Liver (tissue), 9 donors: ENCODE results near the gene ADGRF1. TPM values are rescaled to one million over a fixed set of nuclear protein-coding genes. Genes with fewer than 3 reads are reported as not detected.

Source experiments
- DNase-seq: peaks from one replicate; pipeline ENCODE4 v3.0.0-alpha.2; 2017; ENCODE audit warnings: low spot score
- H3K27ac ChIP-seq, 2 donors: one replicate each; pipeline ENCODE4 v1.7.0; 2013; ENCODE audit warnings: inconsistent platforms in 2 of 2, low read length in 2 of 2, control low read depth in 1 of 2, low read depth in 1 of 2, mild to moderate bottlenecking in 1 of 2
- H3K27me3 ChIP-seq, 4 donors: one replicate each; pipeline versions ENCODE4 v1.6.1 to v1.7.0; 2013; ENCODE audit warnings: low read length in 3 of 4, inconsistent platforms in 1 of 4, mild to moderate bottlenecking in 1 of 4, moderate library complexity in 1 of 4; ENCODE audit not compliant: control insufficient read depth in 4 of 4, insufficient read depth in 4 of 4
- H3K36me3 ChIP-seq, 4 donors: one replicate each; pipeline versions ENCODE4 v1.6.1 to v1.7.0; 2013; ENCODE audit warnings: low read length in 3 of 4, mild to moderate bottlenecking in 3 of 4, low read depth in 1 of 4, moderate library complexity in 1 of 4; ENCODE audit not compliant: control insufficient read depth in 4 of 4, insufficient read depth in 3 of 4
- H3K4me1 ChIP-seq, 4 donors: one replicate each; pipeline versions ENCODE4 v1.6.1 to v1.7.0; 2013; ENCODE audit warnings: low read length in 3 of 4, mild to moderate bottlenecking in 3 of 4, moderate library complexity in 1 of 4; ENCODE audit not compliant: control insufficient read depth in 4 of 4, insufficient read depth in 4 of 4
- H3K4me3 ChIP-seq, 3 donors: one replicate each; pipeline versions ENCODE4 v1.6.1 to v1.7.0; 2013; ENCODE audit warnings: low read length in 3 of 3, control low read depth in 1 of 3, low read depth in 1 of 3, mild to moderate bottlenecking in 1 of 3
- H3K9ac ChIP-seq, 2 donors: one replicate each; pipeline ENCODE4 v1.7.0; 2013; ENCODE audit warnings: low read length in 2 of 2, mild to moderate bottlenecking in 2 of 2, moderate library complexity in 2 of 2, control low read depth in 1 of 2, low read depth in 1 of 2
- H3K9me3 ChIP-seq, 4 donors: one replicate each; pipeline versions ENCODE4 v1.6.1 to v1.7.0; 2013; ENCODE audit warnings: low read length in 3 of 4; ENCODE audit not compliant: control insufficient read depth in 4 of 4
- ATF3 ChIP-seq: IDR thresholded peaks from 2 replicates; pipeline ENCODE4 v1.6.1; 2016; ENCODE audit warnings: antibody characterized with exemption
- CTCF ChIP-seq: fragments of 150-350 bp; IDR thresholded peaks from 2 replicates; pipeline ENCODE4 v1.5.1; 2017; ENCODE audit warnings: improper control_type of control experiment, low read depth, low read length; ENCODE audit not compliant: missing input control
- EGR1 ChIP-seq, 2 donors: IDR thresholded peaks; 2 replicates each; pipeline ENCODE4 v1.6.1; 2016 to 2018; ENCODE audit warnings: antibody characterized with exemption in 2 of 2, low read depth in 2 of 2
- FOXA2 ChIP-seq: IDR thresholded peaks from 2 replicates; pipeline ENCODE4 v1.6.1; 2016; ENCODE audit warnings: antibody characterized with exemption
- GABPA ChIP-seq, 2 donors: IDR thresholded peaks in 1 of 2; conservative IDR thresholded peaks in 1 of 2; 2 replicates each; pipeline ENCODE4 v1.6.1; 2016; ENCODE audit warnings: antibody characterized with exemption in 2 of 2, mild to moderate bottlenecking in 1 of 2, moderate library complexity in 1 of 2
- HNF4G ChIP-seq: IDR thresholded peaks from 2 replicates; pipeline ENCODE4 v1.6.1; 2016; ENCODE audit warnings: antibody characterized with exemption
- JUND ChIP-seq, 2 donors: IDR thresholded peaks; 2 replicates each; pipeline ENCODE4 v1.6.1; 2016; ENCODE audit warnings: antibody characterized with exemption in 2 of 2
- NR2F2 ChIP-seq: IDR thresholded peaks from 2 replicates; pipeline ENCODE4 v1.6.1; 2016; ENCODE audit warnings: antibody characterized with exemption
- RAD21 ChIP-seq, 2 donors: IDR thresholded peaks; 2 replicates each; pipeline ENCODE4 v1.6.1; 2016; ENCODE audit warnings: antibody characterized with exemption in 2 of 2, mild to moderate bottlenecking in 2 of 2
- REST ChIP-seq: IDR thresholded peaks from 2 replicates; pipeline ENCODE4 v1.6.1; 2016; ENCODE audit warnings: antibody characterized with exemption, mild to moderate bottlenecking
- SP1 ChIP-seq: IDR thresholded peaks from 2 replicates; pipeline ENCODE4 v1.6.1; 2018; ENCODE audit warnings: antibody characterized with exemption, mild to moderate bottlenecking
- TAF1 ChIP-seq: conservative IDR thresholded peaks from 2 replicates; pipeline ENCODE4 v1.6.1; 2016; ENCODE audit warnings: antibody characterized with exemption, mild to moderate bottlenecking
- YY1 ChIP-seq: IDR thresholded peaks from 2 replicates; pipeline ENCODE4 v1.6.1; 2016; ENCODE audit warnings: antibody characterized with exemption, mild to moderate bottlenecking
- ZBTB33 ChIP-seq: IDR thresholded peaks from 2 replicates; pipeline ENCODE4 v1.6.1; 2016; ENCODE audit warnings: antibody characterized with exemption
- WGBS: extraction: QIAGEN DNeasy Blood & Tissue Kit; methylation state at CpG from one replicate; pipeline ENCODE4 v1.1.7; 2013; 5-methylcytosine and 5-hydroxymethylcytosine counted together
- polyA plus RNA-seq, 2 donors: library from polyadenylated mRNA; stranded (reverse) in 1 of 2; unstranded in 1 of 2; fragments of 200-250 nt in 1 of 2; fragments of >200 nt in 1 of 2; fragmentation: Nextera tagmentation in 1 of 2; extraction: Ambion mirVana in 1 of 2; gene quantifications; one replicate each; pipeline versions ENCODE4 v1.2.1 to v1.2.3, GENCODE V29; 2013 to 2015
- total RNA-seq, 2 donors: library from RNA; depleted of rRNA; stranded (reverse); fragments of >200 nt; gene quantifications; one replicate each; pipeline ENCODE4 v1.2.3, GENCODE V29; 2014
- donor health status: healthy.
- donor health status: healthy.
- donor health status: healthy.
- donor health status: healthy.
- donor health status: healthy.

Gene ADGRF1
- total and polyA plus RNA-seq, 4 donors = 0.01 TPM; not detected in 3

- TF ChIP-seq REST = no peak
- no peak for TF ChIP-seq TAF1
- no peak for TF ChIP-seq RAD21 (IDR thresholded peaks at IDR 0.05)
- TF ChIP-seq FOXA2 = no peak
Measured at GRCh38 chr6:46961232-46961631, 80.9 kb downstream of the ADGRF1 start (continued).

- Histone ChIP-seq H3K36me3 (no peaks in the 10 kb centered on the region), H3K4me1 (no peaks in the 10 kb centered on the region), H3K27ac (no peak overlapping the region), H3K27me3 (no peaks in the 10 kb centered on the region), H3K9me3 (peaks cover 0 to 3% (median 0%) of the 10 kb centered on the region in 4 donors), H3K9ac (no peak overlapping the region), H3K4me3 (no peak overlapping the region)
- TF ChIP-seq YY1 (no peak), GABPA (IDR thresholded peaks at IDR 0.05 in 1 of 2, conservative IDR thresholded peaks at IDR 0.05 in 1 of 2) (no peak)
- DNase-seq = no peak
Measured at GRCh38 chr6:46959419-46959818, 82.7 kb downstream of the ADGRF1 start.

GRCh38 chr6:46956409-46956808 lies 85.7 kb downstream of the ADGRF1 start:
- no peak overlapping the region for H3K27ac ChIP-seq
- no peaks in the 10 kb centered on the region for H3K4me1 ChIP-seq
- H3K36me3 ChIP-seq = no peaks in the 10 kb centered on the region
- H3K9ac ChIP-seq = no peak overlapping the region
- no peak for DNase-seq
- 95% methylated on average over 6 of the region's 6 CpGs for WGBS
- H3K9me3 ChIP-seq = peaks cover 0 to 3% (median 0%) of the 10 kb centered on the region in 4 donors
- no peaks in the 10 kb centered on the region for H3K27me3 ChIP-seq
- H3K4me3 ChIP-seq = no peak overlapping the region
- no peak for TF ChIP-seq SP1
- TF ChIP-seq TAF1 = no peak

- no peak overlapping the region for H3K9ac ChIP-seq
- no peak overlapping the region for H3K27ac ChIP-seq
- H3K9me3 ChIP-seq = peaks cover 0 to 3% (median 0%) of the 10 kb centered on the region in 4 donors
- 67% methylated on average over 4 of the region's 4 CpGs for WGBS
- no peak overlapping the region for H3K4me3 ChIP-seq
- no peak for DNase-seq
- H3K4me1 ChIP-seq = no peaks in the 10 kb centered on the region
- H3K27me3 ChIP-seq = no peaks in the 10 kb centered on the region
- no peaks in the 10 kb centered on the region for H3K36me3 ChIP-seq
- no peak for TF ChIP-seq CTCF
- no peak for TF ChIP-seq ATF3
- TF ChIP-seq HNF4G = no peak
- no peak for TF ChIP-seq NR2F2
- TF ChIP-seq RAD21 (IDR thresholded peaks at IDR 0.05) = no peak
- no peak for TF ChIP-seq GABPA (IDR thresholded peaks at IDR 0.05 in 1 of 2, conservative IDR thresholded peaks at IDR 0.05 in 1 of 2)
- no peak for TF ChIP-seq YY1
- TF ChIP-seq JUND (IDR thresholded peaks at IDR 0.05) = no peak
- TF ChIP-seq EGR1 (IDR thresholded peaks at IDR 0.05; ENCODE audit: low read depth in 2 of 2) = no peak
- no peak for TF ChIP-seq FOXA2
- no peak for TF ChIP-seq REST
- no peak for TF ChIP-seq ZBTB33
Measured at GRCh38 chr6:46954837-46955451, 87.2 kb downstream of the ADGRF1 start.
